ENCODE measurements around the gene PPP4R2.
A peak's percentile ranks its signal among the peaks of the same experiment; 100 is the strongest.

The PPP4R2 gene

GRCh38 chr3:72976281-72976741 is 20.3 kb upstream of the PPP4R2 start:
- Histone ChIP-seq H3K27me3 (replicated peaks in 2 of 5; ENCODE audit: control insufficient read depth in 4 of 5, insufficient read depth in 5 of 5, low read length in 4 of 5) (no peaks in the 10 kb centered on the region), H3K36me3 (ENCODE audit: control insufficient read depth in 4 of 4, insufficient read depth in 4 of 4, low read length in 3 of 4) (no peaks in the 10 kb centered on the region), H3K27ac (ENCODE audit: insufficient read depth in 1 of 2, low read depth in 1 of 2, low read length in 2 of 2, poor library complexity in 1 of 2, severe bottlenecking in 2 of 2) (no peak overlapping the region), H3K9me3 (ENCODE audit: control extremely low read depth in 1 of 5, control insufficient read depth in 4 of 5, insufficient read depth in 2 of 5, low read depth in 1 of 5, low read length in 4 of 5) (no peaks in the 10 kb centered on the region), H3K4me3 (ENCODE audit: control insufficient read depth in 1 of 7, extremely low read depth in 1 of 7, insufficient read depth in 4 of 7, low read depth in 2 of 7, low read length in 6 of 7) (no peak overlapping the region), H3K4me1 (ENCODE audit: control extremely low read depth in 1 of 4, control insufficient read depth in 4 of 4, insufficient read depth in 4 of 4, low read length in 3 of 4) (no peaks in the 10 kb centered on the region)
- POLR2A ChIA-PET = no interaction called here
- DNase-seq = no peak
- no CpG with 5 or more reads among the region's 1 CpG for WGBS (ENCODE audit: insufficient coverage)
- CTCF ChIA-PET = interaction anchor here (0.8 to 1.2 kb wide), 3 partner anchors 35 to 80 kb away, joined by 3 read pairs; no protein-coding TSS in a partner anchor

GRCh38 chr3:72977060-72977808 is 19.4 kb upstream of the PPP4R2 start:
- no peaks in the 10 kb centered on the region for H3K27me3 ChIP-seq (replicated peaks in 2 of 5; ENCODE audit: control insufficient read depth in 4 of 5, insufficient read depth in 5 of 5, low read length in 4 of 5)
- H3K9me3 ChIP-seq (ENCODE audit: control extremely low read depth in 1 of 5, control insufficient read depth in 4 of 5, insufficient read depth in 2 of 5, low read depth in 1 of 5, low read length in 4 of 5) = no peaks in the 10 kb centered on the region
- POLR2A ChIA-PET = no interaction called here
- WGBS (ENCODE audit: insufficient coverage) = no CpG with 5 or more reads among the region's 5 CpGs
- CTCF ChIA-PET = interaction anchor here (1.1 kb wide), 1 partner anchor 44 kb away, joined by 3 read pairs; no protein-coding TSS in a partner anchor
- DNase-seq = peak in 2 of 3 donors; percentile 48 to 51
- H3K27ac ChIP-seq (ENCODE audit: insufficient read depth in 1 of 2, low read depth in 1 of 2, low read length in 2 of 2, poor library complexity in 1 of 2, severe bottlenecking in 2 of 2) = no peak overlapping the region
- no peak overlapping the region for H3K4me3 ChIP-seq (ENCODE audit: control insufficient read depth in 1 of 7, extremely low read depth in 1 of 7, insufficient read depth in 4 of 7, low read depth in 2 of 7, low read length in 6 of 7)
- no peaks in the 10 kb centered on the region for H3K36me3 ChIP-seq (ENCODE audit: control insufficient read depth in 4 of 4, insufficient read depth in 4 of 4, low read length in 3 of 4)
- no peaks in the 10 kb centered on the region for H3K4me1 ChIP-seq (ENCODE audit: control extremely low read depth in 1 of 4, control insufficient read depth in 4 of 4, insufficient read depth in 4 of 4, low read length in 3 of 4)

GRCh38 chr3:72982609-72983366 is 13.8 kb upstream of the PPP4R2 start:
- no peak overlapping the region for H3K4me3 ChIP-seq (ENCODE audit: control insufficient read depth in 1 of 7, extremely low read depth in 1 of 7, insufficient read depth in 4 of 7, low read depth in 2 of 7, low read length in 6 of 7)
- ChIA-PET CTCF (interaction anchor here (1.3 to 1.6 kb wide), 3 partner anchors 54 to 103 kb away, joined by 3 to 5 read pairs (median 4); no protein-coding TSS in a partner anchor), POLR2A (no interaction called here)
- peak in 1 of 3 donors; percentile 29 for DNase-seq
- H3K27ac ChIP-seq (ENCODE audit: insufficient read depth in 1 of 2, low read depth in 1 of 2, low read length in 2 of 2, poor library complexity in 1 of 2, severe bottlenecking in 2 of 2) = no peak overlapping the region
- H3K4me1 ChIP-seq (ENCODE audit: control extremely low read depth in 1 of 4, control insufficient read depth in 4 of 4, insufficient read depth in 4 of 4, low read length in 3 of 4) = peaks cover 0 to 3% (median 0%) of the 10 kb centered on the region in 4 experiments
- H3K36me3 ChIP-seq (ENCODE audit: control insufficient read depth in 4 of 4, insufficient read depth in 4 of 4, low read length in 3 of 4) = no peaks in the 10 kb centered on the region
- peaks cover 0 to 12% (median 0%) of the 10 kb centered on the region in 5 experiments for H3K9me3 ChIP-seq (ENCODE audit: control extremely low read depth in 1 of 5, control insufficient read depth in 4 of 5, insufficient read depth in 2 of 5, low read depth in 1 of 5, low read length in 4 of 5)
- H3K27me3 ChIP-seq (replicated peaks in 2 of 5; ENCODE audit: control insufficient read depth in 4 of 5, insufficient read depth in 5 of 5, low read length in 4 of 5) = no peaks in the 10 kb centered on the region
- 95% methylated on average over 3 of the region's 3 CpGs for WGBS (ENCODE audit: insufficient coverage)

- POLR2A ChIA-PET = interaction anchor here (0.7 kb wide), 1 partner anchor 1291 kb away, joined by 3 read pairs; no protein-coding TSS in a partner anchor
- H3K36me3 ChIP-seq (ENCODE audit: control insufficient read depth in 4 of 4, insufficient read depth in 4 of 4, low read length in 3 of 4) = no peaks in the 10 kb centered on the region
- peaks cover 0 to 3% (median 0%) of the 10 kb centered on the region in 4 experiments for H3K4me1 ChIP-seq (ENCODE audit: control extremely low read depth in 1 of 4, control insufficient read depth in 4 of 4, insufficient read depth in 4 of 4, low read length in 3 of 4)
- H3K9me3 ChIP-seq (ENCODE audit: control extremely low read depth in 1 of 5, control insufficient read depth in 4 of 5, insufficient read depth in 2 of 5, low read depth in 1 of 5, low read length in 4 of 5) = peaks cover 0 to 12% (median 0%) of the 10 kb centered on the region in 5 experiments
- CTCF ChIA-PET = interaction anchor here (0.7 kb wide), 1 partner anchor 24 kb away, joined by 3 read pairs; no protein-coding TSS in a partner anchor
- WGBS (ENCODE audit: insufficient coverage) = no CpG with 5 or more reads among the region's 1 CpG
- H3K27me3 ChIP-seq (replicated peaks in 2 of 5; ENCODE audit: control insufficient read depth in 4 of 5, insufficient read depth in 5 of 5, low read length in 4 of 5) = no peaks in the 10 kb centered on the region
- no peak for DNase-seq
- no peak overlapping the region for H3K27ac ChIP-seq (ENCODE audit: insufficient read depth in 1 of 2, low read depth in 1 of 2, low read length in 2 of 2, poor library complexity in 1 of 2, severe bottlenecking in 2 of 2)
- H3K4me3 ChIP-seq (ENCODE audit: control insufficient read depth in 1 of 7, extremely low read depth in 1 of 7, insufficient read depth in 4 of 7, low read depth in 2 of 7, low read length in 6 of 7) = no peak overlapping the region
These were observed 11.0 kb upstream of the PPP4R2 start for GRCh38 chr3:72985576-72985975.

GRCh38 chr3:72990701-72991395 is 5.8 kb upstream of the PPP4R2 start:
- H3K36me3 ChIP-seq (ENCODE audit: control insufficient read depth in 4 of 4, insufficient read depth in 4 of 4, low read length in 3 of 4) = no peaks in the 10 kb centered on the region
- no peak overlapping the region for H3K27ac ChIP-seq (ENCODE audit: insufficient read depth in 1 of 2, low read depth in 1 of 2, low read length in 2 of 2, poor library complexity in 1 of 2, severe bottlenecking in 2 of 2)
- no peak overlapping the region for H3K4me3 ChIP-seq (ENCODE audit: control insufficient read depth in 1 of 7, extremely low read depth in 1 of 7, insufficient read depth in 4 of 7, low read depth in 2 of 7, low read length in 6 of 7)
- H3K27me3 ChIP-seq (replicated peaks in 2 of 5; ENCODE audit: control insufficient read depth in 4 of 5, insufficient read depth in 5 of 5, low read length in 4 of 5) = no peaks in the 10 kb centered on the region
- WGBS (ENCODE audit: insufficient coverage) = 90% methylated on average over 3 of the region's 5 CpGs
- CTCF ChIA-PET = interaction anchor here (1.0 kb wide), 1 partner anchor 10 kb away, joined by 3 read pairs; no protein-coding TSS in a partner anchor
- peaks cover 0 to 3% (median 0%) of the 10 kb centered on the region in 5 experiments for H3K9me3 ChIP-seq (ENCODE audit: control extremely low read depth in 1 of 5, control insufficient read depth in 4 of 5, insufficient read depth in 2 of 5, low read depth in 1 of 5, low read length in 4 of 5)
- DNase-seq = no peak
- no peaks in the 10 kb centered on the region for H3K4me1 ChIP-seq (ENCODE audit: control extremely low read depth in 1 of 4, control insufficient read depth in 4 of 4, insufficient read depth in 4 of 4, low read length in 3 of 4)
- POLR2A ChIA-PET = no interaction called here

- 94% methylated on average over 2 of the region's 2 CpGs for WGBS (ENCODE audit: insufficient coverage)
- no peak overlapping the region for H3K27ac ChIP-seq (ENCODE audit: insufficient read depth in 1 of 2, low read depth in 1 of 2, low read length in 2 of 2, poor library complexity in 1 of 2, severe bottlenecking in 2 of 2)
- peaks cover 0 to 4% (median 4%) of the 10 kb centered on the region in 4 experiments for H3K4me1 ChIP-seq (ENCODE audit: control extremely low read depth in 1 of 4, control insufficient read depth in 4 of 4, insufficient read depth in 4 of 4, low read length in 3 of 4)
- no peaks in the 10 kb centered on the region for H3K36me3 ChIP-seq (ENCODE audit: control insufficient read depth in 4 of 4, insufficient read depth in 4 of 4, low read length in 3 of 4)
- CTCF ChIA-PET = interaction anchor here (1.2 kb wide), 1 partner anchor 9 kb away, joined by 5 read pairs; no protein-coding TSS in a partner anchor
- DNase-seq = no peak
- no peak overlapping the region for H3K4me3 ChIP-seq (ENCODE audit: control insufficient read depth in 1 of 7, extremely low read depth in 1 of 7, insufficient read depth in 4 of 7, low read depth in 2 of 7, low read length in 6 of 7)
- no peaks in the 10 kb centered on the region for H3K9me3 ChIP-seq (ENCODE audit: control extremely low read depth in 1 of 5, control insufficient read depth in 4 of 5, insufficient read depth in 2 of 5, low read depth in 1 of 5, low read length in 4 of 5)
- H3K27me3 ChIP-seq (replicated peaks in 2 of 5; ENCODE audit: control insufficient read depth in 4 of 5, insufficient read depth in 5 of 5, low read length in 4 of 5) = no peaks in the 10 kb centered on the region
- POLR2A ChIA-PET = no interaction called here
These were observed 5.1 kb upstream of the PPP4R2 start for GRCh38 chr3:72991522-72991921.

Data from common myeloid progenitor, CD34-positive (primary cell).